Calu3 (cell line): ENCODE results near the gene NOX5. TPM values are rescaled to one million over a fixed set of nuclear protein-coding genes. Genes with fewer than 3 reads are reported as not detected.

ENCODE experiments used
- BruUV-seq: library from RNA; stranded (reverse); fragments of 400-500 nt; replicated peaks from 2 replicates; lab custom pipeline; 2021; lab: Mats Ljungman, UMichigan
- CTCF ChIA-PET: fragments of 300-600 bp; sonication (Branson Sonifier 250); formaldehyde crosslinking; loops from one replicate; lab custom pipeline; 2022; ENCODE audit warnings: antibody characterized with exemption; lab: Charles Lee
- DNase-seq: peaks from one replicate; pipeline ENCODE4 v3.0.0; 2022
- H3K27ac Mint-ChIP-seq: one replicate; pipeline ENCODE4 v1.8.0; 2022; ENCODE audit warnings: mixed read lengths; ENCODE audit not compliant: unreplicated experiment
- H3K27me3 Mint-ChIP-seq: one replicate; pipeline ENCODE4 v1.8.0; 2022; ENCODE audit warnings: mixed read lengths; ENCODE audit not compliant: unreplicated experiment
- H3K36me3 Mint-ChIP-seq: one replicate; pipeline ENCODE4 v1.8.0; 2022; ENCODE audit warnings: mild to moderate bottlenecking, moderate library complexity, mixed read lengths; ENCODE audit not compliant: insufficient read depth, unreplicated experiment
- H3K4me1 Mint-ChIP-seq: one replicate; pipeline ENCODE4 v1.8.0; 2022; ENCODE audit warnings: mild to moderate bottlenecking, low read depth, mixed read lengths; ENCODE audit not compliant: unreplicated experiment
- H3K4me3 Mint-ChIP-seq: one replicate; pipeline ENCODE4 v1.8.0; 2022; ENCODE audit warnings: mild to moderate bottlenecking, low read depth, moderate library complexity, mixed read lengths; ENCODE audit not compliant: unreplicated experiment
- H3K9me3 Mint-ChIP-seq: one replicate; pipeline ENCODE4 v1.8.0; 2022; ENCODE audit warnings: low read depth, mixed read lengths; ENCODE audit not compliant: unreplicated experiment
- CTCF ChIP-seq: fragments of 200-600 bp; IDR thresholded peaks from one replicate; pipeline ENCODE4 v1.8.0; 2022; ENCODE audit warnings: antibody characterized with exemption; ENCODE audit not compliant: unreplicated experiment
- intact Hi-C: fragments of 100-400 bp; cut with micrococcal nuclease; formaldehyde crosslinking; loops from one replicate; pipeline ENCODE4 v1.10.0; 2022; ENCODE audit not compliant: unreplicated experiment
- total RNA-seq: library from RNA; stranded (reverse); gene quantifications from 2 replicates; pipeline ENCODE4 v1.2.3, GENCODE V29; 2022

The NOX5 gene
- total RNA-seq, 1 experiment from 2014 or later = 0.14 TPM

DNA sequence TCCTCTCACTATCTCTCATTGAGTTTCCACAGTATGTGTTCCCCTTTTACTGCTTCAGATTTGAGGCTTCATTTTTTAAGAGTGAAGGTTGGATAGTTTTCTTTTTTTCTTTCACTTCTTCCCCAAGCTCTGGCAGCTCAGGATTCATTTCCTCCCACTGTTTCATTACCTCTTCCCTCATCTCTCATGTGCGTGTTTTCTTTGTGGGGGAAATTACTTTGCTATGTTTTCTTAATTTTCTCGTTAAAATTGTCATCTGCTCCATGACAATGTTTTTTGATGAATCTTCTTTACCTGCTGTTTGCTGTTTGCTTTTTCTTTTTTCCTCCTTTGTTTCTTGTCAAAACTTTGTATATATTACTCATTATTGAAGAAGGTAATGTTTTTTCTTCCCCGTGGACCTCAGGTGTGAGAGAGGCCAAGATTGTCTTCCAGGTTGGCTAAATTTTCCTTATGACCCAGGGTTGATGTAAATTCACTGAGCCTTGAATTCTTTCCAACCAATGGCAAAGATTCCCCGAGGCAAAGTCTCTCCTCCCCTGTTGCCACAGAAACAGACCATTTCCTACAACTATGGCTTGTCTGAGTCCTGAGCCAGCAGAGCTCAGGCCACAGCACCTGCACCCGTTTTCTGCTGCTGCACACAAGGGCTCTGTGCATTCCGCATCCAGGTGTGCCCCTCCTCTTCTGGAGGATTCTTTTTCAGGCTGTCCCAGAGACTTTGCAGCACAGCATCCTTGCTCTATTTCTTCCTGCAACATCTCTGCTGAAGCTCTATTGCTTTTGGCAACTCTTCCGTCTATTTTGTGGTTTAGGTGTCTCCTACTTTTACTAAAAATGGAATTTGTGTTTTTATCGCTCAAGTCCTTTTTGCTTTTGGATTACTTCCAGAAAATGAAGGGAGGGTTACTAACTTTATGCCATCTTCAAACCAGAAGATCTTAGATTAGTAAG, 66.1 kb downstream of the NOX5 start:
- no peaks in the 10 kb centered on the region for H3K36me3 Mint-ChIP-seq
- H3K4me1 Mint-ChIP-seq = peaks cover 11% of the 10 kb centered on the region
- CTCF ChIA-PET = interaction anchor here (0.7 to 1.3 kb wide), 2 partner anchors 8 to 11 kb away, joined by 3 to 4 read pairs; no protein-coding TSS in a partner anchor
- peaks cover 62% of the 10 kb centered on the region for H3K27me3 Mint-ChIP-seq
- no peaks in the 10 kb centered on the region for H3K9me3 Mint-ChIP-seq
- no peak overlapping the region for H3K4me3 Mint-ChIP-seq
- no peak for DNase-seq
- intact Hi-C loops = no loop called here
- TF ChIP-seq CTCF = no peak
- no TSS peak for BruUV-seq
- H3K27ac Mint-ChIP-seq = no peak overlapping the region

- CTCF ChIA-PET = interaction anchor here (0.7 kb wide), 1 partner anchor 8 kb away, joined by 4 read pairs; no protein-coding TSS in a partner anchor
- Mint-ChIP-seq H3K4me3 (no peak overlapping the region), H3K4me1 (peaks cover 11% of the 10 kb centered on the region), H3K27me3 (peaks cover 70% of the 10 kb centered on the region), H3K9me3 (no peaks in the 10 kb centered on the region), H3K27ac (no peak overlapping the region), H3K36me3 (no peaks in the 10 kb centered on the region)
- TF ChIP-seq CTCF = no peak
- intact Hi-C loops = no loop called here
- no TSS peak for BruUV-seq
- no peak for DNase-seq
Measured at GRCh38 chr15:69081310-69082004, 67.0 kb downstream of the NOX5 start.

DNA sequence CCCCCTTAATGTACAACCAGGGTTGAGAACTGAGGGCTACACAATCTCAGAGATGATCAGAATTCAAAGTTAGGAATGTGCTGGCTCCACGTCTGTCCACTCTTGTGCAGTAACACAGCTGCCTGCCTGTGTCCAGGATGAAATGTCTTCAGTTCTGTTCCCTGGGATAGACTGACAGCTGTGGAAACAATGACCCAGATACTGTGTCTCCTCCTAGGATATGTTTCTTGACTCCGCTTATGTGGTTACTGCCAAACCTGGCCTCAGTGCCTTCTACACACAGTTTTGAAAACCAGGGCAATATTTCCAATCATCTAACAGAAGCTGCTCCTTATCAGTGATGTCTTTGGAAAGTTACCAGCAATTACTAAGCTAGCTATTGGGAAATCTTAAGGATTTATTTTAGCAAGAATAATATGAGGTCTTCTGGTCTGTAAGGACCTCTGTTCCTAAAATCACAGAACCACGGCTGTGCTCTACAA, 67.6 kb downstream of the NOX5 start:
- Mint-ChIP-seq H3K27me3 (peaks cover 76% of the 10 kb centered on the region), H3K4me3 (no peak overlapping the region), H3K9me3 (no peaks in the 10 kb centered on the region), H3K36me3 (no peaks in the 10 kb centered on the region), H3K27ac (no peak overlapping the region), H3K4me1 (peaks cover 11% of the 10 kb centered on the region)
- TF ChIP-seq CTCF = no peak
- no peak for DNase-seq
- CTCF ChIA-PET = no interaction called here
- no TSS peak for BruUV-seq
- intact Hi-C loops = no loop called here

- Mint-ChIP-seq H3K9me3 (no peaks in the 10 kb centered on the region), H3K27ac (no peak overlapping the region), H3K4me3 (no peak overlapping the region), H3K36me3 (no peaks in the 10 kb centered on the region), H3K27me3 (peaks cover 81% of the 10 kb centered on the region), H3K4me1 (peaks cover 16% of the 10 kb centered on the region)
- intact Hi-C loops = no loop called here
- no peak for TF ChIP-seq CTCF
- CTCF ChIA-PET = no interaction called here
- no TSS peak for BruUV-seq
- DNase-seq = no peak
Measured at GRCh38 chr15:69082554-69082953, 68.1 kb downstream of the NOX5 start.
